K562 (cell line): ENCODE results near the gene ATRNL1. TPM values are rescaled to one million over a fixed set of nuclear protein-coding genes. Genes with fewer than 3 reads are reported as not detected.

ENCODE experiments used
- ATAC-seq: fragments of 200-7000 bp; cut with Tn5 transposase; 3 replicates; pipeline ENCODE4 v1.9.1; 2020; ENCODE audit warnings: moderate library complexity
- BruUV-seq: library from RNA; stranded (reverse); fragments of 400-500 nt; replicated peaks from 2 replicates; lab custom pipeline; 2021; lab: Mats Ljungman, UMichigan
- CTCF ChIA-PET: fragments of 300-600 bp; formaldehyde crosslinking; extraction: SDS; loops from one replicate; lab custom pipeline; 2021; ENCODE audit warnings: low intra/inter-chr PET ratio; lab: Yijun Ruan, JAX
- POLR2A ChIA-PET: fragments of 300-600, 350-650 bp; sonication (Branson Sonifier 250); formaldehyde crosslinking; extraction: SDS; loops from one replicate; lab custom pipeline; 2021; ENCODE audit warnings: antibody characterized with exemption, inconsistent platforms; lab: Yijun Ruan, JAX
- DNase-seq, 4 experiments: peaks; one replicate each; pipeline versions ENCODE4 v3.0.0 to v3.0.0-alpha.2; 2011 to 2018; ENCODE audit warnings: low spot score in 3 of 4, mixed read lengths in 3 of 4; ENCODE audit errors: extremely low read depth in 1 of 4
- FAIRE-seq: peaks from 2 replicates; lab custom pipeline; 2011; peaks lifted over from hg19 to GRCh38; lab: Jason Lieb, UNC
- H2AFZ ChIP-seq: 2 replicates; pipeline ENCODE4 v1.6.0; 2011; ENCODE audit warnings: low read depth, low read length, control low read depth, inconsistent platforms
- H3K27ac ChIP-seq: fragments of 200-600 bp; 3 replicates; pipeline ENCODE4 v1.8.0; 2011; ENCODE audit warnings: low read depth, mild to moderate bottlenecking, control low read depth, inconsistent platforms, low read length, moderate library complexity, mixed read lengths; ENCODE audit errors: extremely low read depth
- H3K27me3 ChIP-seq, 2 experiments: fragments of 300-600 bp in 1 of 2; 2 replicates in 1 of 2; 3 replicates in 1 of 2; pipeline versions ENCODE4 v1.6.0 to v1.8.0; 2011; ENCODE audit warnings: inconsistent platforms in 2 of 2, low read length in 2 of 2, mild to moderate bottlenecking in 1 of 2, mixed read lengths in 1 of 2, moderate library complexity in 1 of 2; ENCODE audit not compliant: control insufficient read depth in 2 of 2, insufficient read depth in 2 of 2
- H3K36me3 ChIP-seq: fragments of 300-600 bp; 3 replicates; pipeline ENCODE4 v1.8.0; 2011; ENCODE audit warnings: mild to moderate bottlenecking, low read length, inconsistent platforms; ENCODE audit not compliant: control insufficient read depth, insufficient read depth
- H3K4me1 ChIP-seq, 2 experiments: fragments of 200-600 bp in 1 of 2; replicated peaks in 1 of 2; 2 replicates in 1 of 2; 3 replicates in 1 of 2; pipeline versions ENCODE4 v1.5.1 to v1.8.0; 2011; ENCODE audit warnings: inconsistent platforms in 2 of 2, low read length in 2 of 2, mild to moderate bottlenecking in 1 of 2, mixed read lengths in 1 of 2, moderate library complexity in 1 of 2; ENCODE audit not compliant: control insufficient read depth in 2 of 2, insufficient read depth in 2 of 2
- H3K4me2 ChIP-seq: 2 replicates; pipeline ENCODE4 v1.6.1; 2011; ENCODE audit warnings: low read length, control low read depth, inconsistent platforms, mixed read lengths; ENCODE audit not compliant: insufficient read depth
- H3K4me3 ChIP-seq: fragments of 200-600 bp; sonication (generic), shearing (Covaris generic); 2 replicates; pipeline ENCODE4 v1.5.1; 2016; ENCODE audit warnings: control low read depth, inconsistent platforms
- H3K79me2 ChIP-seq: fragments of 200-600 bp; 3 replicates; pipeline ENCODE4 v1.8.0; 2011; ENCODE audit warnings: low read length, inconsistent platforms; ENCODE audit not compliant: control insufficient read depth, insufficient read depth
- H3K9ac ChIP-seq, 2 experiments: 2 replicates each; pipeline versions ENCODE4 v1.6.0 to v1.6.1; 2011; ENCODE audit warnings: low read depth in 2 of 2, low read length in 2 of 2, control low read depth in 1 of 2, inconsistent platforms in 1 of 2, mild to moderate bottlenecking in 1 of 2, mixed read lengths in 1 of 2; ENCODE audit not compliant: insufficient read depth in 1 of 2
- H3K9me1 ChIP-seq: one replicate; pipeline ENCODE4 v1.6.0; 2011; ENCODE audit warnings: inconsistent platforms, mild to moderate bottlenecking, low read length, moderate library complexity; ENCODE audit not compliant: control insufficient read depth, insufficient read depth
- H3K9me3 ChIP-seq: replicated peaks from 2 replicates; pipeline ENCODE4 v1.5.1; 2011; ENCODE audit warnings: low read depth, low read length, inconsistent platforms; ENCODE audit not compliant: control insufficient read depth, insufficient read depth
- H4K20me1 ChIP-seq: replicated peaks from 2 replicates; pipeline ENCODE4 v1.6.1; 2011; ENCODE audit warnings: low read length, inconsistent platforms, mixed read lengths; ENCODE audit not compliant: control insufficient read depth, insufficient read depth
- COPS2 ChIP-seq: fragments of 450-650 bp; conservative IDR thresholded peaks from 2 replicates; pipeline ENCODE4 v1.6.1; 2016; ENCODE audit warnings: mild to moderate bottlenecking, moderate library complexity
- CTCFL ChIP-seq: IDR thresholded peaks from 2 replicates; pipeline ENCODE4 v1.6.1; 2011; ENCODE audit warnings: borderline replicate concordance, low read depth, mild to moderate bottlenecking, moderate library complexity, low read length; ENCODE audit not compliant: insufficient read depth, poor library complexity, severe bottlenecking
- EWSR1 ChIP-seq: fragments of 450-650 bp; IDR thresholded peaks from 2 replicates; pipeline ENCODE4 v1.6.1; 2018; ENCODE audit warnings: borderline replicate concordance, mild to moderate bottlenecking, low read depth, moderate library complexity; ENCODE audit not compliant: partially characterized antibody
- MAZ ChIP-seq, 2 experiments: fragments of 450-650 bp in 1 of 2; sonication (generic) in 1 of 2; formaldehyde crosslinking; IDR thresholded peaks in 1 of 2; conservative IDR thresholded peaks in 1 of 2; 2 replicates each; pipeline versions ENCODE4 v1.4.0 to v1.5.0; 2020; ENCODE audit warnings: mild to moderate bottlenecking in 1 of 2, missing genetic modification reagents in 1 of 2
- MBD1 ChIP-seq: fragments of 250-450 bp; sonication (Bioruptor Pico); IDR thresholded peaks from 2 replicates; pipeline ENCODE4 v1.8.0; 2022; ENCODE audit warnings: inconsistent platforms
- MBD2 ChIP-seq: sonication (generic); IDR thresholded peaks from 2 replicates; pipeline ENCODE4 v1.6.1; 2016; ENCODE audit warnings: low read depth, borderline replicate concordance
- MEF2D ChIP-seq: conservative IDR thresholded peaks from 2 replicates; pipeline ENCODE4 v1.6.1; 2016; ENCODE audit warnings: low read depth, missing genetic modification characterization, missing compliant biosample characterization
- MTA3 ChIP-seq: fragments of 450-650 bp; formaldehyde crosslinking; IDR thresholded peaks from 2 replicates; pipeline ENCODE4 v1.6.1; 2017; ENCODE audit warnings: mild to moderate bottlenecking, borderline replicate concordance
- POLR2AphosphoS2 ChIP-seq: IDR thresholded peaks from 2 replicates; pipeline ENCODE4 v1.6.1; 2012; ENCODE audit warnings: low read length, improper control_type of control experiment
- TAF7 ChIP-seq: fragments of 450-650 bp; IDR thresholded peaks from 2 replicates; pipeline ENCODE4 v1.6.1; 2016; ENCODE audit warnings: missing genetic modification characterization, missing compliant biosample characterization
- ZBTB8A ChIP-seq: fragments of 450-650 bp; IDR thresholded peaks from 2 replicates; pipeline ENCODE4 v1.6.1; 2018; ENCODE audit warnings: mild to moderate bottlenecking, moderate library complexity; ENCODE audit not compliant: partially characterized antibody
- ZNF121 ChIP-seq: sonication (generic); formaldehyde crosslinking; conservative IDR thresholded peaks from 2 replicates; pipeline ENCODE4 v1.8.0; 2022; ENCODE audit warnings: missing genetic modification reagents
- ZNF3 ChIP-seq: fragments of 250-450 bp; sonication (Bioruptor Pico); IDR thresholded peaks from 2 replicates; pipeline ENCODE4 v1.5.0; 2021; ENCODE audit warnings: mild to moderate bottlenecking, moderate library complexity
- ZNF449 ChIP-seq: fragments of 250-450 bp; sonication (Bioruptor Pico); IDR thresholded peaks from 2 replicates; pipeline ENCODE4 v1.8.0; 2022; ENCODE audit warnings: moderate library complexity, mild to moderate bottlenecking, inconsistent platforms
- ZZZ3 ChIP-seq: fragments of 450-650 bp; IDR thresholded peaks from 2 replicates; pipeline ENCODE4 v1.6.1; 2016; ENCODE audit warnings: antibody characterized with exemption, mild to moderate bottlenecking, moderate library complexity
- WGBS: fragments of 100-300 bp; shearing (Covaris generic); methylation state at CpG from one replicate; pipeline ENCODE4 v1.1.6; 2016; ENCODE audit warnings: low coverage, mixed read lengths; ENCODE audit not compliant: insufficient coverage; ENCODE audit errors: missing lambda C conversion rate; 5-methylcytosine and 5-hydroxymethylcytosine counted together
- in situ Hi-C: fragments of 300-500 bp; cut with MboI; formaldehyde crosslinking; loops from 4 replicates; pipeline ENCODE4 v1.15.0; 2018; ENCODE audit warnings: inconsistent platforms, mixed read lengths
- intact Hi-C: fragments of 100-400 bp; cut with micrococcal nuclease; formaldehyde crosslinking; loops from 2 replicates; pipeline ENCODE4 v1.14.2; 2022
- polyA plus RNA-seq, 8 experiments: library from polyadenylated mRNA; depleted of rRNA in 4 of 8; stranded (reverse) in 5 of 8; unstranded in 3 of 8; fragments of >200 nt; fragmentation: Nextera tagmentation in 2 of 8; fragmentation: Illumina TruSeq in 1 of 8; extraction: Ambion mirVana in 2 of 8; extraction: Trizol in 1 of 8; gene quantifications; 2 replicates each; pipeline versions ENCODE4 v1.2.1 to v1.2.3, GENCODE V29; 2011 to 2014; ENCODE audit warnings: inconsistent platforms in 1 of 8, missing spikeins in 1 of 8
- total RNA-seq, 7 experiments: library from RNA; depleted of rRNA in 6 of 7; stranded (reverse); fragments of >200 nt in 6 of 7; fragmentation: Illumina TruSeq in 2 of 7; extraction: Trizol in 2 of 7; gene quantifications; 2 replicates each; pipeline versions ENCODE4 v1.2.1 to v1.2.3, GENCODE V29; 2011 to 2021; ENCODE audit warnings: low replicate concordance in 1 of 7
- TF ChIP-seq, protein P1 (sequence below): fragments of 450-650 bp; IDR thresholded peaks from 2 replicates; pipeline ENCODE4 v1.6.1; 2016; ENCODE audit warnings: low read depth, mild to moderate bottlenecking, moderate library complexity

Gene ATRNL1
- total and polyA plus RNA-seq, 9 of the 15 experiments (the other 6 are each of a cell fraction or from before 2014, with no cell fraction given), result 0.18 TPM; not detected in 8

GRCh38 chr10:115957012-115957399, 863.8 kb downstream of the ATRNL1 start:
- Histone ChIP-seq H2AFZ (no peak overlapping the region), H3K4me1 (no peaks in the 10 kb centered on the region), H3K9me3 (no peaks in the 10 kb centered on the region), H3K27me3 (no peaks in the 10 kb centered on the region), H3K9me1 (no peaks in the 10 kb centered on the region), H4K20me1 (no peaks in the 10 kb centered on the region), H3K9ac (no peak overlapping the region), H3K36me3 (no peaks in the 10 kb centered on the region), H3K4me3 (no peak overlapping the region), H3K4me2 (no peak overlapping the region), H3K27ac (no peak overlapping the region), H3K79me2 (no peaks in the 10 kb centered on the region)
- no peak for DNase-seq
- POLR2A ChIA-PET, result no interaction called here
- WGBS, result 6% methylated on average over 2 of the region's 2 CpGs
- CTCF ChIA-PET, result no interaction called here
- in situ Hi-C loops, result no loop called here
- no peak for ATAC-seq
- no TSS peak for BruUV-seq
- intact Hi-C loops, result no loop called here
- FAIRE-seq, result no peak
- TF ChIP-seq MTA3, result no peak
- no peak for TF ChIP-seq MBD2
- no peak for TF ChIP-seq CTCFL
- TF ChIP-seq ZNF449, result no peak
- TF ChIP-seq ZBTB8A, result no peak
- TF ChIP-seq MEF2D, result no peak
- TF ChIP-seq POLR2AphosphoS2, result no peak
- TF ChIP-seq EWSR1, result no peak
- no peak for TF ChIP-seq MBD1 (CRISPR knock-in tag)
- no peak for TF ChIP-seq ZNF3 (CRISPR knock-in tag)
- TF ChIP-seq ZZZ3, result no peak
- TF ChIP-seq, protein P1, sequence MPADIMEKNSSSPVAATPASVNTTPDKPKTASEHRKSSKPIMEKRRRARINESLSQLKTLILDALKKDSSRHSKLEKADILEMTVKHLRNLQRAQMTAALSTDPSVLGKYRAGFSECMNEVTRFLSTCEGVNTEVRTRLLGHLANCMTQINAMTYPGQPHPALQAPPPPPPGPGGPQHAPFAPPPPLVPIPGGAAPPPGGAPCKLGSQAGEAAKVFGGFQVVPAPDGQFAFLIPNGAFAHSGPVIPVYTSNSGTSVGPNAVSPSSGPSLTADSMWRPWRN, result no peak
- no peak for TF ChIP-seq TAF7 (tag)
- TF ChIP-seq ZNF121 (CRISPR knock-in tag), result no peak
- TF ChIP-seq MAZ (CRISPR knock-in tag; conservative IDR thresholded peaks at IDR 0.05 in 1 of 2, IDR thresholded peaks at IDR 0.05 in 1 of 2), result no peak
- TF ChIP-seq COPS2, result no peak
